AML-193 (cell line): ENCODE measurements around the gene RANGRF.

ENCODE experiments used
- DNase-seq, 2 experiments: peaks; one replicate each; lab custom pipeline; 2025; lab: John Stamatoyannopoulos, UW

Gene RANGRF

GRCh38 chr17:8274816-8275215 lies 13.7 kb upstream of the RANGRF start:
- DNase-seq = no peak

- DNase-seq = no peak
These were observed 12.8 kb upstream of the RANGRF start for GRCh38 chr17:8275421-8276290.

- DNase-seq = no peak
These were observed 11.2 kb upstream of the RANGRF start for GRCh38 chr17:8277317-8277716.

- DNase-seq = no peak
These were observed 6.1 kb upstream of the RANGRF start for GRCh38 chr17:8282345-8282744.

- DNase-seq = no peak
These were observed 5.1 kb upstream of the RANGRF start for GRCh38 chr17:8283356-8283755.

- DNase-seq = no peak
These were observed 4.3 kb upstream of the RANGRF start for GRCh38 chr17:8284126-8284525.

DNA sequence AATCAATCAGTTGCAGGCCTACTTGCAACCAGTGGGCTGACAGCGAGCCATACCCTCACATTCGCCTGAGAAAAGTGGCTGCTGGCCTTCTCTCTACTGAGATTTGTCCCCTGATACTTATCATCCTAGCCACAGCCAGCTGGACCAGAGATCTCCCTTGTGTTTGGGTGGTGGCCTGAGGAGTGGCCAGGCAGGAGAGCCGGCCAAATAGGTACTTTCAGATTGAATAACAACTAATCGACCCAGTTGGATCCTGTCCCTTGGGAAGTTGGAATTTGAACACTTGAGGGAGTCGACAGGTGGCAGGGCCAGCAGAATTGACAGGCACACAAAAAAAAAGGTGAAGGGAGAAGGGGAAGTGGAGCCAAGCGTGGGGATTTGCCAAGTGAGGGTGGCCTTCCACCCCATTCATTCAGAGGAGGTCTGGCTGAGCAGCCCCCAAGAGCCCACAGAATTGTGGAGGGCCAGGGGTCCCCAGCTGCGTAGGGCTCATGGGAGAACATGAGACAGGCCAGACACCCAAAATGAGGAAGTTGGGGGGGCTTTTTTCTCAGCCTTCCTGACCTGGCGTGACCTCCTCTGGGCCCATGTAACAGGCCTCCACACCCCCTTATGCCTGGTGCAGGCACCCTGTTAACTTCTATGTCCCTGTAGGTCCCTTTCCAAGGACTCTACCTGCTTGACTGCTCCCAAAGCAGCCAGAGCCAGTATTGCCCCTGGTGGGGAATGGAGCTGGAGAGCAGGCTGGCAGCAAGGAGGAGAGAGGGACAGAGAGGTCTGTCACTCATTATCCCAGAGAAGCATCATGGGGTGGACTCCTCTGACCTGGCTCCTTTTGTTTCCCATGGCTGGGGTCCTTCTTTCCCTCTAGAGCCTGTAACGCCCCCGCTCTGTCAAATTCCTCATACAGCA lies 2.9 kb upstream of the RANGRF start:
- no peak for DNase-seq

DNA sequence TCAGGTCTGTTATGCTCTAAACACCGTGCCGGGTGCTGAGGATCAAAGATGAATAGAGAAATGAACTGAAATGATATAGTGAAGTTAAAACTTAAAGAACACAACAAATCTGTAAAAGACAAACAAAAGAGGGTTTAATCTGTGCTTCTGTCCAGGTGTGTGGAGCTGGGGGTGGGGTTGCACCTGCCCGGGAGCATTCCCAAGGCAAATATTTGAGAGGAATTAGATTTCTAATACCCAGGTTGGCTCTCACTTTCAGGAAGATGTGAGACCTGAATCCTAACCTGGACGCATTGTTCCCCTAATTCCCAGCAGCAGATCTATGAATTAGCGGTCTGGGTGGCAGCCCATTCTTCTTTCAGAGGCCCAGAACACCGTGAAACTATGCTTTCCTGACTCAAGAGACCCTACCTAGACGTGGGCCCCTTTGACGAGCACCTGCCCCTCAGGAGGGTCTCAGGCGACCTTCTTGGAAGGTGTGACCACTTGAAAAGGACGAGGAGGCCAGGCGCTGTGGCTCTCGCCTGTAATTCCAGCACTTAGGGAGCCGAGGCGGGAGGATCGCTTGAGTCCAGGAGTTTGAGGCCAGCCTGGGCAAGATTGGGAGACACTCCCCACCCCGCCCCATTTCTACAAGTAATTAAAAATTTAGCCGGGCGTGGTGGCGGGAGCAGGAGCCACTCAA lies 677 bp upstream of the RANGRF start:
- no peak for DNase-seq

- DNase-seq = no peak
These were observed 580 bp downstream of the RANGRF start for GRCh38 chr17:8289103-8289397.

DNA sequence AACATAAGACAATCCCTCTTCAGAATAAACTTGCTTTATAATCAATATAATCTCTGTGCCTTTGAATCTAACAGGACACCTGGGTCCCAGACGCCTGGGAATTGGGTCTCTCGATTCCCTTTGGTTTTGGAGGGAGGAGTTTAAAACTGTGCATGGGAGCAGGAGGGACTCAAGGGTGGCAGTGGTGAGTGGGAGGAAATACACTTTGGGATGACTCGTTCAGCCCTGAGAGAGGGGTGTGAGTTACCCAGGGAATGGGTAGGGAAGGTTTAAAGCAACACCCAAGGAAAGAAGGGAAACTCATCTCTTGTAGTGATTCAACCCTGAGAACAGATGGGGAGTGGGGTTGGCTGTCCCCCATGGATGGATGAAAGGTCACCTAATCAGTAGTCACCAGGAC lies 1.6 kb downstream of the RANGRF start:
- DNase-seq = no peak

DNA sequence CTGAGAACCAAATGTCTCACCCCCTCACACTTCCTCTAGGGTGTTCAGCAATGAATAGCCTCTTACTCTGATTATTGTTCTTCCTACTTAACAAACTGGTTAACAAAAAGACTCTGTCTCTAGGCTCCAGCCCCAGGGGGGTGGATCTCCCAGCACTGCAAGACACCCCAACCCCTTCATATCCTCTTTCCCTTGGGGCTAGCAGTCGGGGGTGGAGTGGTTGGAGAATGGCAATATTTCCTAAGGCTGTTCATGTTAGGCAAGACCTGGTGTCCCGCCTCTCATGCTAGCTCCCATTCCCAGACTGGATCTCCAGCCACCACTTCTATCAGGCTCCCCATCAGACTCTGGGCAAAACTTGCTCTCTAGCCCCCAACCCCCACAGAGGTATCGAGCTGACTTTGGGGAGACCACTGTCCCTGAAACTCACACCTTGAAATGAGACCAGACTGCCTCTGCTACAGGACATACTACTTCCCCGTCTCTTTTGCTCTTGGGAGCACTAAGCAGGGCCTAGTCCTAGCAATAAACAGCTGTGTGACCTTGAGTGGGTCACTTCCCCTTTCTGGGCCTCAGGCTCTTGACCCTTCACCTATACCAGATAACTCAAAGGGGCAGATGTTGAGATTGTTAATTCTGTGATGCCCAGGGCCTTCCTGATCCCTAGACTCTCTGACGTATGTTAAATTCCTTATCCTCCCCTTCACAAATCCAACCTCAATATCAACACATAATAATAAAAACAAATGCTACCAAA lies 4.3 kb downstream of the RANGRF start:
- DNase-seq = peak; percentile 4 to 16

- no peak for DNase-seq
These were observed 5.9 kb downstream of the RANGRF start for GRCh38 chr17:8294361-8294760.

- no peak for DNase-seq
These were observed 6.4 kb downstream of the RANGRF start for GRCh38 chr17:8294814-8295316.

DNA sequence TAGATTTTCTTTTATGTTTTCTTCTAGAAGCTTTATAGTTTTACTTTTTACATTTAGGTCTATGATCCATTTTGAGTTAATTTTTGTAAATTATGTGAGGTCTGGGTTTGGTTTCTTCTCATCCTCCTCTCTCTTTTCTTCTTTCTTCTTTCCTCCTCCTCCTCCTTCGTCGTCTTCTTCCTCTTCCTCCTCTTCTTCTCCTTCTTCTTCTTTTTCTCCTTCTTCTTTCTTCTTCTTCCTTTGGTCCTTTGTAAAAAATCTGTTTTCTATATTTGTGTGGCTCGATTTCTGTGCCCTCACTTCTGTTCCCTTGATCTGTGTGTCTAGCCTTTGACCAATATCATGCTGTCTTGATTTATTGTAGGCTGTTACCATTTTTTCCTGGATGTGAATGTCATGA lies 11.8 kb downstream of the RANGRF start:
- DNase-seq = no peak

- DNase-seq = peak; percentile 33 to 39
These were observed 12.3 kb downstream of the RANGRF start for GRCh38 chr17:8300627-8301242.

- no peak for DNase-seq
These were observed 22.2 kb downstream of the RANGRF start for GRCh38 chr17:8310601-8311123.

GRCh38 chr17:8311131-8311790 lies 22.8 kb downstream of the RANGRF start:
- DNase-seq = no peak

DNA sequence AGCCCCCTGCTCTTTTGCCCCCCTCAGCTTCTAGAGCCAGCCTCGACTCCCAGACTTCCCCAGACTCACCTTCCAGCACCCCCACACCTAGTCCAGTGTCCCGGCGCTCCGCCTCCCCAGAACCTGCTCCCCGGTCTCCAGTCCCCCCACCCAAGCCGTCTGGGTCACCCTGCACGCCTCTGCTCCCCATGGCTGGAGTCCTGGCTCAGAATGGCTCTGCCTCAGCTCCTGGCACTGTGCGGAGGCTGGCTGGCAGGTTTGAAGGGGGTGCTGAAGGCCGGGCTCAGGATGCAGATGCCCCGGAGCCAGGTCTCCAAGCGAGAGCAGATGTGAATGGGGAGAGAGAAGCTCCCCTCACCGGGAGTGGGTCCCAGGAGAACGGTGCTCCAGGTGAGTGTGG lies 23.8 kb downstream of the RANGRF start:
- no peak for DNase-seq

- DNase-seq = no peak
These were observed 24.5 kb downstream of the RANGRF start for GRCh38 chr17:8312726-8313600.
